BE2C (cell line): ENCODE measurements around the gene DCDC2C.

Experiments
- DNase-seq: peaks from one replicate; pipeline ENCODE4 v3.0.0-alpha.2; 2020
- H3K27me3 ChIP-seq: fragments of 250-450 bp; sonication (Bioruptor Pico); 2 replicates; pipeline ENCODE4 v1.5.1; 2020; ENCODE audit warnings: mild to moderate bottlenecking
- H3K36me3 ChIP-seq: fragments of 250-450 bp; sonication (Bioruptor Pico); 2 replicates; pipeline ENCODE4 v1.5.1; 2020; ENCODE audit warnings: mild to moderate bottlenecking
- H3K4me1 ChIP-seq: fragments of 250-450 bp; sonication (Bioruptor Pico); 2 replicates; pipeline ENCODE4 v1.5.1; 2020
- H3K4me3 ChIP-seq: 2 replicates; pipeline ENCODE4 v1.5.1; 2011; ENCODE audit warnings: low read depth, low read length
- H3K9me3 ChIP-seq: fragments of 250-450 bp; sonication (Bioruptor Pico); 2 replicates; pipeline ENCODE4 v1.5.1; 2020
- TF ChIP-seq, protein P1 (sequence below): IDR thresholded peaks from 2 replicates; pipeline ENCODE4 v1.5.1; 2012; ENCODE audit warnings: mild to moderate bottlenecking, low read depth, low read length

DCDC2C gene

DNA sequence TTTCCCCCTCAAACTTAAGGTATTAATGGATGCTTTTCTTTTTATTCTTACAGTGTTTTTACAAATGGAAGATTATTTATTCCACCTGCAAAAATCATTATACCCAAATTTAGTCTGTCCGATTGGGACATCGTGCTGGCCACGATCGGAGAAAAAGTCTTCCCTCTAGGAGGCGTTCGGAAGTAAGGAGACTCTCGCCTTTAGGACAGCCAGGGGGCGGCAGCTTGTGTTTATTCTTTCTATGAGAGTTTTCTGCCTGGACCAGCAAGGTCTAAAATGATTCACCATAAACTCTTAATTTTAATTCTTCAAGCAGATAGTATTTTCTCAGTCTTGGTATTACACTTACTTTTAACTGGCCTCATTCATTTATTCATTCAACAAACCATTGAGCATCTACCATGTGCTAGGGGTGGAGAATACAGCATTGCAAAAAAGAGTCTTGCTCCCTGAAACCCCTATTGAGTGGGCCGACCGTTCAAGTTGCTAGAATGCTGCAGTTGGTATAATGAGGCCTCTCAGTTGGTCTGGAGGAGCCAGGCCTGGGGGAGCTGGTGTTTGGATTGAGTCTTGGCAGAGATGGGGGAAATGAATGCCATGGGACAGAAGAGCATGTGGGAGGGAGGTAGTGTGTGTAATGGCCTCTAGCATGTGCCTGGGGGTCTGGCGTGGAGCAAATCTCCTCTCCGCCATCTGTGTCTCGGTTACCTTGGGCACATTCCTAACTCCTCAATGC lies 38.7 kb downstream of the DCDC2C start:
- no peak for DNase-seq
- H3K4me1 ChIP-seq: no peaks in the 10 kb centered on the region
- TF ChIP-seq, protein P1, sequence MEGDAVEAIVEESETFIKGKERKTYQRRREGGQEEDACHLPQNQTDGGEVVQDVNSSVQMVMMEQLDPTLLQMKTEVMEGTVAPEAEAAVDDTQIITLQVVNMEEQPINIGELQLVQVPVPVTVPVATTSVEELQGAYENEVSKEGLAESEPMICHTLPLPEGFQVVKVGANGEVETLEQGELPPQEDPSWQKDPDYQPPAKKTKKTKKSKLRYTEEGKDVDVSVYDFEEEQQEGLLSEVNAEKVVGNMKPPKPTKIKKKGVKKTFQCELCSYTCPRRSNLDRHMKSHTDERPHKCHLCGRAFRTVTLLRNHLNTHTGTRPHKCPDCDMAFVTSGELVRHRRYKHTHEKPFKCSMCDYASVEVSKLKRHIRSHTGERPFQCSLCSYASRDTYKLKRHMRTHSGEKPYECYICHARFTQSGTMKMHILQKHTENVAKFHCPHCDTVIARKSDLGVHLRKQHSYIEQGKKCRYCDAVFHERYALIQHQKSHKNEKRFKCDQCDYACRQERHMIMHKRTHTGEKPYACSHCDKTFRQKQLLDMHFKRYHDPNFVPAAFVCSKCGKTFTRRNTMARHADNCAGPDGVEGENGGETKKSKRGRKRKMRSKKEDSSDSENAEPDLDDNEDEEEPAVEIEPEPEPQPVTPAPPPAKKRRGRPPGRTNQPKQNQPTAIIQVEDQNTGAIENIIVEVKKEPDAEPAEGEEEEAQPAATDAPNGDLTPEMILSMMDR: no peak
- H3K27me3 ChIP-seq: peaks cover 10% of the 10 kb centered on the region
- H3K36me3 ChIP-seq: no peaks in the 10 kb centered on the region
- no peak overlapping the region for H3K4me3 ChIP-seq
- no peaks in the 10 kb centered on the region for H3K9me3 ChIP-seq

DNA sequence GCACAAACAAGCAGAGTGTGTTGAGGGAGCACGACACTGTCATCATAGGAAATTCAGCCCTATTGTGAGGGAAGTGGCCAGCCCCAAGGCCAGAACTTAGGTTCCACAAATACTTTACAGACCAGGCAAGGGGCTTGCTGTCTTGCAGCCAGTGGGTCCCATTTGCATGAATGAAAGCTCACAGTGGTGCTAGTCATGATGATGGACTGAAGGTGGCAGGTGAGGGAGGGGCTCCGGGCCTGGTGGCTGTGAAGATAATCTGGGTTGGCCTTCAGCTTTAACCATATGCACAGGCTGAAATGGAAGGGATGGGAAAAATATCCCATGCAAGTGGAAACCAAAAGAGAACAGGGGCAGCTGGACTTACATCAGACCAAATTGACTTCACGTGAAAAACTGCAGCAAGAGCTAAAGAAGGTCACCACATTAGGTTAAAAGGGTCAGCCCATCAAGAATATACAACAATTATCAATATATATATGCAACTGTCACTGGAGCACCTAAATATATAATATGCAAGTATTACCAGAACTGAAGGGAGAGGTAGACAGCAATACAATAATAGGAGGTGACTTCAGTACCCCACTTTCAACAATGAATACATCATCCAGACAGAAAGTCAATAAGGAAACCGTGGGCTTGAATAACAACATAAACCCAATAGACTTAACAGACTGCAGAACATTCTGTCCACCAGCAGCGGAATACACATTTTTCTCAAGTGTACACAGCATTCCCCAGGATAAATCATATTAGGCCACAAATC lies 39.6 kb downstream of the DCDC2C start:
- no peak for DNase-seq
- Histone ChIP-seq H3K4me1 (no peaks in the 10 kb centered on the region), H3K9me3 (no peaks in the 10 kb centered on the region), H3K36me3 (no peaks in the 10 kb centered on the region), H3K27me3 (peaks cover 3% of the 10 kb centered on the region; the same call in 1 of the 2 replicates), H3K4me3 (no peak overlapping the region)
- TF ChIP-seq, protein P1: no peak

DNA sequence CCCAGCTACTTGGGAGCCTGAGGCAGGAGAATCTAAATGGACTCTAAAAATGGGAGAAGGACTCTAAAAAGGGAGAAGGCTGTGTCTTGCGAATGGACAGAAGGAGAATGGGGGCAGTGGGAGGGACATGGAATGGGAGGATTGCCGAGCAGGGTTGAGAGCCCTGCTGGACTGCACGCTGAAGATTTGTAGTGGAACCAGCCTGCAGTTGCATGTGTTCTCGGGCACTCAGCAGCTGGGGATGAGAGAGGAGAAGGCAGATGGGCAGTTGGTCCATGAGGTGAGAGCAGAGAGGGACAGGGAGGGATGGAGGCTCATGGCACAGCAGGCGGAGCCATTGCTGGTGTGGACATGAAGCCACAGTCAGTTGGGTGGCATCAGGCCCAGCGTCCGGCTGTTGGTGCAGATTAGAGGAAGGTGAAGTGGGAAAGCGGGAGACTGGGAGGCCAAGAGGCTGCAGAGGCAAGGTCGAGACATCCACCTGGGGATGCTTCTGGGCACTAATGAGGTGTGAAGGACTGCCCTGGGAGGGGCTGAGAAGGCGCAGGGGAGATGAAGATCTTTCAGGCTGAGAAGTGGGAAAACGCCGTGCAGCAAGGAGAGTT lies 40.7 kb downstream of the DCDC2C start:
- peaks cover 3% of the 10 kb centered on the region for H3K27me3 ChIP-seq
- no peaks in the 10 kb centered on the region for H3K9me3 ChIP-seq
- TF ChIP-seq, protein P1: no peak
- DNase-seq: no peak
- no peak overlapping the region for H3K4me3 ChIP-seq
- no peaks in the 10 kb centered on the region for H3K4me1 ChIP-seq
- H3K36me3 ChIP-seq: no peaks in the 10 kb centered on the region

DNA sequence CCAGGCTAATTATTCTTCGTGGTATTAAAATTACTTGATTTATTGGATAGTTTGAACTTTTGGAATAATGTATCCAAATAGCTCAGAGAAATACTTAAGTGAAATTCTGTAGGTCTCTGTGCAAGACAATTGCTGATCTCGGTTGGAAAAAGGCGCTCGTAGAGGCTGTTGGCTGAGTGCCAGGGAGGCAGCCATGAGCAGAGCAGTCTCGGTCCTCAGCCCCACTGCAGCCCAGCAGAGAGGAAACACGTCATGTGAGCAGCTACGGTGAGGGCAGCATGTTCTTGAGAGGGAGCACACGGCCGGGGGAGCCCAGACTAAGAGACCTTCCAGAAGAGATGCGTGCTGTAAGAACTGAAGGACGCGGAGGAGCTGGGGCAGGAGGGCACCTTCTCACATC lies 42.5 kb downstream of the DCDC2C start:
- Histone ChIP-seq H3K4me1 (no peaks in the 10 kb centered on the region), H3K9me3 (no peaks in the 10 kb centered on the region), H3K4me3 (no peak overlapping the region), H3K27me3 (peaks cover 16% of the 10 kb centered on the region), H3K36me3 (no peaks in the 10 kb centered on the region)
- TF ChIP-seq, protein P1: no peak
- peak; percentile 50 for DNase-seq

DNA sequence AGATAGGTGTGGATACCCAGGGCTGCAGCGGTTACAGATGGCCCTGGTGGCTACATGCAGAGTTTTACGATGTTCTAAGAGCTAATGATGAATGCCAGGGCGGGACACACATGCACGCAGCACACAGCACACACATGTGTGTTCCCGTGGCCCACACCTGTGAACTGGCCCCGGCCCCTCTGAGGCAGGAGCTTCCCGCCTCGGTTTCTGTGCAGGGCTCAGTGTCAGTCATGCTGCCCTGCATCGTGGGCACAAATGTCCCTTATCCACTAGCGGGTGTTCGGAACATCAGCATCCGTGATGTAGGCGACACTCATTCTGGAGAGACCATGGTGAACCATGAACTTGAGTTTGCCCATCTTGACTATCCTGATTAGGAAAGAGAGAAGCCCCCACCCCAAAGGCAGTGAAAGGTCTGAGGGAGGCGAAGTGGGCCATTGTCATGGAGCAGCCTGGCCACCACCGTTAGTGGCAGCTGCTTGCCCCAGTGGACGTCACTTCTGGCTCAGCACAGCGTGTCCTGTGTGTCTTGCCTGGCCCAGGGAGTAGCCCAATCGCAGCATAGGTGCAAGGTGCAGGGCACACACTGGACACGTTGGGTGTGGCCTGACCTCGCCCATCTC lies 43.8 kb downstream of the DCDC2C start:
- Histone ChIP-seq H3K4me3 (no peak overlapping the region), H3K27me3 (peaks cover 23% of the 10 kb centered on the region), H3K36me3 (no peaks in the 10 kb centered on the region), H3K9me3 (no peaks in the 10 kb centered on the region), H3K4me1 (no peaks in the 10 kb centered on the region)
- DNase-seq: no peak
- TF ChIP-seq, protein P1: no peak
